ENCODE results near the gene FMOD. TPM values are rescaled to one million over a fixed set of nuclear protein-coding genes. Genes with fewer than 3 reads are reported as not detected.

The FMOD gene
- total RNA-seq, 6 experiments from 2014 or later, result 2.7 to 9.0 (median 3.8) TPM

- Histone ChIP-seq H3K27ac (no peak overlapping the region), H3K27me3 (no peaks in the 10 kb centered on the region), H3K9me3 (no peaks in the 10 kb centered on the region), H3K4me3 (no peak overlapping the region), H3K36me3 (no peaks in the 10 kb centered on the region), H3K4me1 (no peaks in the 10 kb centered on the region)
- ATAC-seq (no peak), DNase-seq (no peak)
- TF ChIP-seq POLR2A (IDR thresholded peaks at IDR 0.05) (no peak), CTCF (IDR thresholded peaks at IDR 0.05) (no peak)
- intact Hi-C loops (cut with DNase I), result no loop called here
- WGBS (ENCODE audit: insufficient coverage, low coverage, low lambda C conversion rate, missing lambda C conversion rate), result 50% methylated on average over 1 of the region's 1 CpG
Measured at GRCh38 chr1:203379825-203380224, 28.9 kb upstream of the FMOD start.

GRCh38 chr1:203378556-203379245, 27.8 kb upstream of the FMOD start:
- intact Hi-C loops (cut with DNase I), result no loop called here
- Histone ChIP-seq H3K9me3 (no peaks in the 10 kb centered on the region), H3K27ac (no peak overlapping the region), H3K27me3 (no peaks in the 10 kb centered on the region), H3K36me3 (no peaks in the 10 kb centered on the region), H3K4me1 (no peaks in the 10 kb centered on the region), H3K4me3 (no peak overlapping the region)
- DNase-seq (no peak), ATAC-seq (peak in 1 of 4 donors; percentile 31)
- TF ChIP-seq CTCF (IDR thresholded peaks at IDR 0.05), result no peak
- TF ChIP-seq POLR2A (IDR thresholded peaks at IDR 0.05), result no peak
- WGBS (ENCODE audit: insufficient coverage, low coverage, low lambda C conversion rate, missing lambda C conversion rate), result 29% methylated on average over 8 of the region's 8 CpGs

GRCh38 chr1:203373991-203374390, 23.1 kb upstream of the FMOD start:
- Histone ChIP-seq H3K9me3 (no peaks in the 10 kb centered on the region), H3K27me3 (no peaks in the 10 kb centered on the region), H3K4me1 (no peaks in the 10 kb centered on the region), H3K36me3 (no peaks in the 10 kb centered on the region), H3K4me3 (no peak overlapping the region), H3K27ac (no peak overlapping the region)
- ATAC-seq, result no peak
- WGBS (ENCODE audit: insufficient coverage, low coverage, low lambda C conversion rate, missing lambda C conversion rate), result 42% methylated on average over 1 of the region's 1 CpG
- DNase-seq, result no peak
- intact Hi-C loops (cut with DNase I), result no loop called here
- TF ChIP-seq POLR2A (IDR thresholded peaks at IDR 0.05) (no peak), CTCF (IDR thresholded peaks at IDR 0.05) (no peak)

GRCh38 chr1:203373002-203373401, 22.1 kb upstream of the FMOD start:
- TF ChIP-seq POLR2A (IDR thresholded peaks at IDR 0.05) (no peak), CTCF (IDR thresholded peaks at IDR 0.05) (no peak)
- WGBS (ENCODE audit: insufficient coverage, low coverage, low lambda C conversion rate, missing lambda C conversion rate), result 89% methylated on average over 2 of the region's 2 CpGs
- H3K4me3 ChIP-seq, result no peak overlapping the region
- no peaks in the 10 kb centered on the region for H3K9me3 ChIP-seq
- intact Hi-C loops (cut with DNase I), result no loop called here
- no peaks in the 10 kb centered on the region for H3K4me1 ChIP-seq
- no peaks in the 10 kb centered on the region for H3K27me3 ChIP-seq
- no peak overlapping the region for H3K27ac ChIP-seq
- no peak for ATAC-seq
- no peak for DNase-seq
- no peaks in the 10 kb centered on the region for H3K36me3 ChIP-seq

Measured in right lobe of liver (tissue), 6 donors.